Left ventricle myocardium superior (tissue), 1 donor: Measurements from ENCODE around the gene HEMK1. TPM values are rescaled to one million over a fixed set of nuclear protein-coding genes. Genes with fewer than 3 reads are reported as not detected.
A peak's percentile ranks its signal among the peaks of the same experiment; 100 is the strongest.

Experiments
- ATAC-seq: fragments of 200-7000 bp; cut with Tn5 transposase; one replicate; pipeline ENCODE4 v1.9.1; 2020; ENCODE audit warnings: mild to moderate bottlenecking, moderate library complexity
- DNase-seq: peaks from one replicate; pipeline ENCODE4 v3.0.0-alpha.2; 2020
- intact Hi-C: fragments of 100-400 bp; cut with micrococcal nuclease; formaldehyde crosslinking; loops from one replicate; pipeline ENCODE4 v1.11.0; 2022
- long read RNA-seq: library from polyadenylated mRNA; unstranded; transcript quantifications from one replicate; pipeline ENCODE4 v2.0.0, GENCODE V29; 2021
- total RNA-seq: library from RNA; stranded (reverse); fragmentation: NEBNext Ultra II Directional; extraction: Animal tissue kit (Norgen Biotek cat#: 25700); gene quantifications from one replicate; pipeline ENCODE4 v1.2.1, GENCODE V29; 2021
- donor health status: DM: no; HTN: yes; CAD: no; lungs with severe emphysema.

The HEMK1 gene, protein sequence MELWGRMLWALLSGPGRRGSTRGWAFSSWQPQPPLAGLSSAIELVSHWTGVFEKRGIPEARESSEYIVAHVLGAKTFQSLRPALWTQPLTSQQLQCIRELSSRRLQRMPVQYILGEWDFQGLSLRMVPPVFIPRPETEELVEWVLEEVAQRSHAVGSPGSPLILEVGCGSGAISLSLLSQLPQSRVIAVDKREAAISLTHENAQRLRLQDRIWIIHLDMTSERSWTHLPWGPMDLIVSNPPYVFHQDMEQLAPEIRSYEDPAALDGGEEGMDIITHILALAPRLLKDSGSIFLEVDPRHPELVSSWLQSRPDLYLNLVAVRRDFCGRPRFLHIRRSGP
- 15.3 TPM for total RNA-seq
- long read RNA-seq, full-length matches to known transcripts: 21 of 35 reads
- long read RNA-seq, partial matches to known transcripts: 3 of 35 reads
- long read RNA-seq, other reads (novel, unspliced or antisense): 11 of 35 reads

DNA sequence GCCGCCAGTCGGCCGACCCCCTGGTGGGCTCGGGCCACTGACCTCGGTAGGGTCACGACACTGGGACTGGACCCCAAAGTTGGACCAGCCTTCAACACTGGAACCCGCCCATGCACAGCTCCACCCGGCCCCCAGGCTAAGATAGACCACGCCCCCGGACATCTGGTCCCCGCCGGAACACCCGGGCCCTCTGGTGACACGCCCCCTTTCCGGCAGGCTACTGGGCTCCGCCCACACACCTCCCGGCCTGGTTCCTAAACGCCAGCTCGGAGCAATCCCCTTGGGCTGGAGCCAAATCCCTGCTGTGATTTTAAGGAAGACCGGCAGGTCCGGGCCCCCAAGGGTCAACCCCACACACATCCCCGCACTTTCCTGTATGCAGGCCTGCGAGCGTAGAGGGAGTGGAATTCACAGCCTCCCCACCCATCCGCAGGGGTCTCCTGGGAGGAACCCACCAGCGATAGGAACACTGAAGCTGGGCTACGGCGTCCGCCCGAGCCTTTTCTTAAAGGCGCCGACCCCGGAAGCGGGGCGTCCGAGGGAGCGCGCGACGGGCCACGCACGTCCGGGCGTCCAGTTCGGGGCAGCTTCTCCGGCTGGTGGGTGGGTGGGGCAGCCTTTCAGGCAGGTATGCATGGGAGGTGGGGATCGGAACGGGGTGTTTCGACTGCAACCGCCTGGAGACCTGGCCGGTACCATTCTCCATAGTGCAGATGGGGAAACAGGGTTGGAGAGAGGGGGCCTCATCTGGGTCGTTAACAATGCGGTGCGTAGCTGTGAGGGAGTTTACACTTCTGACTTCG is at the start of gene HEMK1:
Gene HEMK1 (plus strand): TSS at position 576 of the 803 bp plus-strand sequence. CDS start 1,583 bp downstream, outside the sequence.
- intact Hi-C loops: no loop called here
- DNase-seq (peak; percentile 98), ATAC-seq (peak; percentile 87)

DNA sequence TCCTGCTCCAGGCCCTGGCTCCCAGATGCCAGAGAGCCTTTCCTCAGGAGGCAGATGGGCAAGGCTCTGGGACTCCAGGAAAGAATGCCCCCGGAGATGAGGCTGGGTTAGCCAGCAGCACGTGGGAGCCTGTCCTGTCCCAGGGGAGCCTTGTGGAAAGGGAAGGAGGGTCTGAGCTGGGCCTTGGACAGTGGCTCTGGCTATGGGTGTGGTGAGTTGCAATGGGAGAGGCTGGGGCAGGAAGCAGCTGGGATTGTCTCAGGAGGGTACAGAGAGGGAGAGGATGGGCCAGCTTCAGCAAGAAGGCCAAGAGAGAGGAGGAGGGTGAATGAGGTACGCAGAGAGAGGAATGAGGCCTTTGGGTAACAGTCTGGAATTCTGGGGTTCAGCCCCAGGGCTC is 48.5 kb upstream of the HEMK1 start:
- DNase-seq (no peak), ATAC-seq (no peak)
- intact Hi-C loops: no loop called here

DNA sequence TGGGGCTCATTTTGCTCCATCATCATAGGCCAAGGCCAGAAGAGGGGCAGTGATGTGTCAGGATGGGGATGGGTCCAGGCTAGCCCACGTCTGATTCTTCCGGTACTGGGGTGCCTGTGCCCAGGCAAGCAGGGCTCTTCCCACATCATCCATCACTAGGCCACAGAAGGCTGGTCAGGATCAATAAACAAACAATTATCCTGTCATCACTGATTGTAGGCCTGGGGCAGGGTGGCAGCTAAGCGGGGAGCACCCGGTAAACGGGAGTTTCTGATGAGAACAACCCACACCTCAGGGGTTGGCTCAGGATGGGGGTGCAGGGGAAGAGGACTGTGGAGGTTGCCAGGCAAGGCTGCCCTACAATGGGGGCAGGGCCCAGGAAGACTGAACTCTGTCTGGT is 47.8 kb upstream of the HEMK1 start:
- DNase-seq: no peak
- intact Hi-C loops: no loop called here

DNA sequence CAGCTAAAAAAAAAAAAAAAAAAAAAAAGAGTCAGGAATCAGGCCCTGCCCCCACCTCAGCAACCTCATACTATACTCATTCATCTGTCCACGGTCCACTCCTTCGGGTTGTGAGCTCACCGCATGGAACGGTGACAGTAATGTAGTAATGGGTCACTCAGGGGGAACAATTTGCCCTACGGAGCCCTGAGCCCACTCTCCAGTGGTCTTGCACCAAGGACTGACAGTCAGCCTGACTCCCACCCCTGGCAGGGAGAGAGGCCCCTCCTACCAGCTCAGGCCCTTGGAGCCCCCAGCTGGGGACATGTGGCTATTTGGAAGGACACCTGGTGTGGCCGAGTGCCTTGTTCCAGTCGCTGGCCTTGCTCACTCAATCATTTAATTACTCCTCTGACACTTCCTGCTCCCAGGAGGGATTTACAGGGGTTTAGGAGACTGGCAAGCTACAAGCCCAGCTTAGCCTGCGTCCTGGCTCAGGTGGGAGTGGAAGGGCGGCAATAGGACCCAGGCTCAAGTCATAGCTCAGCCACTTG is 46.0 kb upstream of the HEMK1 start:
- intact Hi-C loops: no loop called here
- ATAC-seq (no peak), DNase-seq (no peak)

More for the DNA sequence above, 47.8 kb upstream of the HEMK1 start:
- ATAC-seq: no peak

DNA sequence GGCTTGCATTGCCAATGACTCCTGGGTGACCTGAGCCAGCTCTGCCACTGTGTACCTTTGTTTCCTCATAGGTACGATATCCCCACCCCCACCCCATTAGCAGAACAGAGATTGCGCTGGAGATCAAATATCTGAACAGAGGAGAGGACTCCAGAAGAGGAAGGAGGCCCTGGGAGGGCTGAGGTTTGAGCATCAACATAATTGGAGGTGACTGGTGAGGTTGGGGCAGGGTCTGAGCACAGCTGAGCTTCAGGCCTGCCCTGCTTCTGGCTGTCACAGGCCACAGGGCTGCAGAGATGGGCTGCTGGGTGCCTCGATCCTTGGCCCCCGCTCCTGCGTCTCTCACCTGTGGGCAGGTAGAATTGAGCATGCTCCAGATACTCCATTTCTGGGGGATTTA is 44.6 kb upstream of the HEMK1 start:
- ATAC-seq: no peak
- no peak for DNase-seq
- intact Hi-C loops: no loop called here

DNA sequence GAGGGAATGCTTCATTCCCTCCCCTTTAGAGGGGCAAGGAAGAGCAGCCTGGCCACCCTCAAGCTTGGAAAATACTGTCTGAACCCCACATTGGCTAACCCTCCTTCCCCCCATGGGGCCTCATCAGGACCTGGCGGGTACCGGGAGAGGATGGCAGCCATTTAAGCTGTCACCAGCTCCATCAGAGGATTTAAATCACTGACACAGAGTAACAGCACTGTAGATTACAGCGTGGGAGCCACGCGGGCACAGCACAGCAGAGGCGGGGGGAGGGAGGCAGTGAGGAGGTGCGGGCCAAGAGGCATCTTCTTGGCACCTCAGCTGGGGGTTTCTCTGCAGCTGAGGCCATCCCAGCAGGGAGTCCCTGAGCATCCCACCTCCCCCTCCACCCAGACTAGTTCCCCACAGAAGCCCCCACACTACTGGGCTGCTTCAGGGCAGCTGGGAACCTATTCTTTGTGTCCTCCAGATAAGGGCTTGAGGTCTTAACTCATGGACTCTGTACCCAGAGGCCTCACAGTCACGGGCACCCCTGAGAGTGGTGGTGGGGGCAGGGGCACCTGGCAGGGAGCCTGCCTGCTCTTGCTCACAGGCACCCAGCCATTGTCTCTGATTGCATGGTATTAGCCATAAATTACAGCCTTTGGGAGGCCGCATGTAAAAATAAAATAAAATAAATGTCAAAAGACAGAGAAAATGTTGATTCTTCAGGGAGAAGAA is 44.0 kb upstream of the HEMK1 start:
- intact Hi-C loops: no loop called here
- ATAC-seq (no peak), DNase-seq (no peak)

DNA sequence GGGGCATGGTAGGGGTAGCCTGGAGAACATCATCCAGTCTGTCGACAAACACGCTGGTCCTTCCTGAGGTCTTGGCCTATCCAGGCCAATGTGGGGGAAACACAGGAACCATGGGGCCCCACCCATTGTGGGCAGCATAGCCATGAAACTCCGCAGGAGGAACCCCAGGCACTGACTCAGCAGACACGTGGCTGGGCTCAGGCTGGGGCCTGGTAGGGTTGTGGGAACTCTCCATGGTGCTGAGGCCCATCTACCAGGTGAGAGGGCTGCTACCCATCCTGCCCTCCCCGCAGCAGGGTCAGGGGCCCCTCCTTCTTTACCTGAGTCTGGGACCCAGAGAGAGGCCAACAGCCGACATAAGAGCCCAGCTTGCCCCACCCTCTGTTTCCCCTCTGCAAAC is 43.3 kb upstream of the HEMK1 start:
- intact Hi-C loops: no loop called here
- peak; percentile 64 for ATAC-seq
- peak; percentile 58 for DNase-seq

DNA sequence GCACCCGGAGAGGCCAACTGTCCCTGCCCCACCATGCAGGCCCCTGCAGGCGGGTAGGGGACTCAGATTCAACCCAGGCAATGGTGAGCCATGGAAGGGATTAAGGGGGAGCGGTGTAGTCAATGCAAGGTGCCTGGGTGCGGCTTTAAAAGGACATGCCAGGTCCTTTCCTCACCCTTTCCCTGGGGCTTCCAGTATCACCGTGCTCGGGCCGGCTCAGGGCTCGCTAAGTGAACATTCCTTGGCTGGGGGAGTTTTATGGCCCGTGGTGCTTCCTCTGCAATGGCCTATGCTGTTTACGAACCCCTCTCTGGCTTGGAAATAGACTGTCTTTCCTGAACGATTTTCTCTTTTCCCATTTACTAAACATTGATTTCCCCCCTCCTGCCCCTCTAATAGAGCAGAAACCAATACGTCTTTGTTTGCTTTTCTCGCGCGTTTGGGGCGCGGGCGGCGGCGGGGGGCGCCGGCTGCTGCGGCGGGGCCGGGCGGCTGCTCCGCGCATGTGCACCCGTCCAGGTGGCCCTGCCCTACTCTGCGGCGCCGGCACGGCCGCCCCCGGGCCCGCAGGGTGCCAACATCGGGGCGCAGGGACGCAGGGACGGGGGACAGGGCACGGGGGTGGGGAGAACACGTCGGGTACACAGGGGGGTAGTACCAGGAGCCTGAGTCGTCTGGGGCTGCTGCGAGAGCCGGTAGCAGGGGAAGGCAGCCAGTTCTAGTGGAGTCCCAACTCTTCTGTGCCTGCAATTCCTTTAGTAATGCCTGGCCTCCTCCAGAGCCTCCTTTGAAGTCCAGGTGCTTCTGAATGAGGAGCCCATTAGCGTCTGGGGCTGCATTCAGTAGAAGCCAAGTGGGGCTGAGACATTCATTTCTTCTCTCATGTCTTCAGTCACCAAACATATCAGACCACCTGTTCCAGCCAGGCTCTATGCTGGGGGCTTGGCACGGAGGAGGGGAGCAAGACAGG is 39.0 kb upstream of the HEMK1 start:
- no peak for ATAC-seq
- no peak for DNase-seq
- intact Hi-C loops: no loop called here

DNA sequence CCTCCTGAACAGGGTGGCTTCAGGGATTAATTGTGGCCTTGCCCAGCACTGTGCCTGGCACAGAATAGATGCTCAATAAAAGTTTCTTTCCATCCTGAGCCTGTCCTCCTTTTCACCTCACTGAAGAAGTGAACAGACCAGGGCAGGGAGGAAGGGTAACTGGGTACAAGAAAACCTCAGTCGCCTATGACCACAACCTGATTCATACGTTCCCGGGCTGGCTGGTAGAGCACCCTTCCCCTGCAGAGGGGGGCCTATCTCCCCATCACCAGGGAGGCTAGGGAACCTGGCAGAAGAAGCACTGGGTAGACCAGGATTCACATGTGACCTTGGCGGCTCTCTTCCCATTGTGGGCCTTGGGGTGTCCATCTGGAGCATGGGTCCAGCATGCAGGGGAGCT is 38.1 kb upstream of the HEMK1 start:
- ATAC-seq (no peak), DNase-seq (no peak)
- intact Hi-C loops: no loop called here

DNA sequence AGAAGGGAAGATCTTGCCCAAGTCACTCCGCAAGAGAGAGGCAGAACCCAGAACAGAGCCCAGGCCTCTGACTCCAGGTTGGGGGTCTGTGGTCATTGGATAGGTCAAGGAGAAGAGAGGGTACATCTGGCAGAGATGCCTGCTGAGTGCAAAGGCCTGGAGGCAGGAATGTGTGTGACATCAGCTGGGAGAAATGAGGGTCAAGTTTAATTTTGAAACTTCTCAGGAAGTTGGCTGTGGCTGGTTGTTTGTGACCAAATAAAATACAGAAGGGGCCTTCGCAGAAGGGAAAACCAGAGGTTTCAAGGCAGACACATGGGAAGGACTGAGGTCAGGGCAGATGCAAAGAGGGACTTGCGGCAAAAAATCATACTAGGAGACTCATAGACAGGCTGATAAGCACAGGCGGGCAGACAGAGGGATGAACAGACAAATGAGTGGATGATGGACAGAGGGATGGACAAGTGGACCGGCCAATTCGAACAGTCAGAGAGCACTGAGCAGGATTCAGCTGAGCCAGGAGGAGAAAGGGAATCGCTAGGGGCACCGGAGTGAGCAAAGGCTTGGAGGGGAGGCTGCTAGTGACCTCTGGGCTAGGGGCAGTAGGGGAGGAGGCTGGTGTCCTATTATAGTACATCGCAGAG is 37.1 kb upstream of the HEMK1 start:
- intact Hi-C loops: no loop called here
- ATAC-seq (no peak), DNase-seq (no peak)

DNA sequence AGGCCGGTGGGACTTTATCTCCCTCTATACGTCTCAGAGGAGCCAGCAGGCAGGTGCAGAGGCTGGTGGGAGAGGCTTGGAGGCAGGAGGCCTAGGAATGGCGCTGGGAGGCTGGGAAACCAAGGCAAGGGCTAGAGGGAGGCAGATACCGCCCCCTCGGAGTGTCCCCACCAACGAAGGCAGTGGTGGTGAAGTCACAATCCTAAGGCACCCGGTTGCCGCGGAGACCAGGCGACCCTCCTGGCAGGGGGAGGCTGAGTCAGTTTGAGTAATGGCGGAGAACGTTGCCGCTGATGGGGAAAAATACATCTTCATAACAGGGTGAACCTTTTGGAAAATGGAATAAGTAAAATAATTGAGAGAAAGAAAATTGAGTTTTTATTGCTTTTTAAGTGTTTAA is 36.0 kb upstream of the HEMK1 start:
- ATAC-seq (no peak), DNase-seq (no peak)
- intact Hi-C loops: no loop called here

DNA sequence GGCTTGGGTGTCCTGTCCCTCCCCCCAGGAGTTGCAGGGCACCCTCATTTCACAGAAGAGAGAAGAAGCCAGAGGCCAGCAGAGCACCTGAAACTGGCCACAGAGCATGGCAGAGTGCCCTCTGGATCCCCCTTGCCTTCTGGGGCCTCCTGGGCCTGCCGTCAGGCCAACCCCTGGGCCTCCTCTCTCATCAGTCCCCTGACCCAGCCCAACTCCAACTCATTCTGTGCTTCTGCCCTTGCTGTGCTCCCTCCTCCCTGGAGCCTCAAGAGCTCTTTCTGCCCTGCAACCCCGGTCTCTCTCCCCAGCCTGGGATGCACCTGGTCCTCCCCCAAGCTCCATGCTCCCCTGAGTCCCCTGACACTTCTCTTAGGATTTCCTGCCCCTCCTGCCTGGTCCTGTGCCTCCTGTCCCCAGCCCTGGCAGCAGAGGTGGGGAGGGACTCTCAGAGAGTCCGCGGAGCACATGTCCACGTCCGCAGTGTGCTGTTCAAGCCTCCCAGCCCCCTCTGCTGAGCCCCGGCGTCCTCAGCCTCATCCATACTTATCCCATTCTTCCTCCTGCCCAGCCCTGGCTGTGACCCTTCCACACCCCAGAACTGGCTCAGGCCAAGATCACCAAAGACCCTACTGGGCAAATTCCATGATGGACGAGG is 35.4 kb upstream of the HEMK1 start:
- ATAC-seq (no peak), DNase-seq (no peak)
- intact Hi-C loops: no loop called here

DNA sequence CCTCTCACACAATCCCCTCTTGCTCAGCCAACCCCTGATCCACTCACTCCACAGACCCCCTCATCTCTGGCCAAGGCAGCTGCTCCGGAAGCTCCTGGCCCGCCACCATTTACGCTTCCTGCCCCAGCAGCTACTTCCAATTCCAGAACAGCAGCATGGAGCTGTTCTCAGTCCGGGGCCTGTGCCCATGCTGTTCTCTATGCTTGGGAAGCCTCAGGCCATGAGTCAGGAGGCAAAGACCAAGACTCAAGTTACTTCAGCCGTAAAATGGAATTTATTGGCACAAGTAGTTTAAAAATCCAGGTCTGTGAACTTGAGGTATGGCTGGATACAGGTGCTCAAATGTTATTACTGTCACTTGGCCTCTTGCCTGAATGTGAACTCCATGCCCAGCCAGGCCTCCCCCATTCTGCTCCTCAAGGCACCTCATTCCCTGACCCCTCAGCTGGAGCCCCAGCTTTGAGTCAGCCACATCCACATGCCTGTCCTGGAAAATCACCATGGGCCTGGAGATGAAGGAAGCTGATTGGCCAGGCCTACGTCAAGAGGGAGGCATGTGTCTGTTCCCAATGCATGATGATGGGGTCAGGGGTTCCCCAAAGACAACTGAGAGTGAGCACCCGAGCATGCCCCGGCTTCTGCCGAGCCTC is 34.5 kb upstream of the HEMK1 start:
- ATAC-seq (no peak), DNase-seq (no peak)
- intact Hi-C loops: no loop called here

DNA sequence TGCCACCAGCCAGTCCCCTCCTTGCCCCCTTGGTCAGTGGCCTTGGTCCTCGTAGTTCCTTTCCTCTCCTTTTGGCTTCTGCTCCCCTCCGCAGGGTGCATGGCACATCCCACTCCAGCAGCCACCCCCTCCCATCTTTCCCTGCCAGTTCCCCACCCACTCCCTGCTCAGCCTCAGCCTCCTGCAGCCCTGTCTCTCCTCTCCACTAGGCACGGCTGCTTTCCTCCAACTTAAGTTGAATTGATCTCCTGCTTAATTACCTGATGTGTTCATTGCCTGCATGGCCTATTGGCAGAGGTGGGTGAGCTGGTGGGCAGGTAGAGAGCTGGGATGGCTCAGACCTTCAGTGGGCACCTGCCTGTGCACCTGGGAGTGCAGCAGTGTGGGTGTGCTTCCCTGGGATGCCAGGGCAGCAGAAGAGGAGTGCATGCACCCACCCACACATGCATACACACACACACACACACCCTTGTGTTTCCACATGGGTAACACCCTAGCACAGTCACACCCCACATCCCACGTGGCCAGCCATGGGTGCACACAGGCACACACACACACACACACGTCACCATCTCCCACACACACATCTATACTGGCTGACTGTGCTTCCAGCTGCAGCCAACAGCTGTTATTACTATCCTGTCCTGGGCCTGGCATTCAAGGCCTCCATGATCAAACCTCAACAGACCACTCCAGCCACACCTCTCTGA is 32.7 kb upstream of the HEMK1 start:
- intact Hi-C loops: no loop called here
- ATAC-seq: no peak
- DNase-seq: no peak

DNA sequence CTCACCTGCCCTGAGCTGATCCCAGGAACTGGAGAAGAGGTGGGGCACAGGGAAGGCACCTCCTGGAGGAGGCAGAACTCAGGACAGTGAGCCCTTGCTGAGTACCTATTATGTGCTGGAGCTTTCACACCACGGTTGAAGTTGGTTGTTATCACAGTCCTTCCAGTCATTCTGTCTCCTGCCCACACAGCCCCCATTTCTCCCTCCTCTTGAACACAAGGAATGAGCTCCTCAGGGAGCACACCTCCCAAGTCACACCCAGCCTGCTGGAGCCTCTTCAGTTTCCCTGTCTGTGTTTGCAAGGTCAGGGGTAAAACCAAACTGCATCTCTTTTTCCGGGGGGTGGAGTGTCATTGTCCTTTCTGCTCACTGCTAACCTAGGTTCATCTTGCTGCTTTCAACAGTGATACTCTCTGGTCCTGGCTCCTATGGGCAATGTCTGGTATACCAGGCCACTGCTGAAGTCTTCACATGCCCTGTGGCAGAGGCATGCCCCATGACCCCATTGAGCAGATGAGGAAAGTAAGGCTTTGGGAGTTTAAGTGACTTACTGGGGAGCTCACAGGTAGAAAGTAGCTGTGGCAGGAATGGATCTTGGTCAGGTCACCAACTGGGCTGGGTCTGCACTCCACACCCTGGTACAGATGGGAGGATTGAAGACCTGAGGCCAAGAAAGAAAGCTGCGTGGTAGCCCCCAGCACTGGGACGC is 31.7 kb upstream of the HEMK1 start:
- ATAC-seq (no peak), DNase-seq (no peak)
- intact Hi-C loops: no loop called here
